ENCODE data around the gene HDAC9. TPM values are rescaled to one million over a fixed set of nuclear protein-coding genes. Genes with fewer than 3 reads are reported as not detected.

Gene HDAC9
- total RNA-seq, 6 donors from 2014 or later: 8.4 to 23.1 (median 10.4) TPM

GRCh38 chr7:18996583-18996982 lies 501.0 kb downstream of the HDAC9 start:
- ATAC-seq (ENCODE audit: low FRiP score in 2 of 2): no peak
- no peak for DNase-seq
- no peak for TF ChIP-seq POLR2AphosphoS5 (IDR thresholded peaks at IDR 0.05)
- no peak for TF ChIP-seq POLR2A (IDR thresholded peaks at IDR 0.05)
- TF ChIP-seq CTCF (IDR thresholded peaks at IDR 0.05): no peak
- TF ChIP-seq EP300 (IDR thresholded peaks at IDR 0.05): no peak
- no peaks in the 10 kb centered on the region for H3K4me1 ChIP-seq
- WGBS, 2 donors: 73 to 83% methylated on average over 2 of the region's 2 CpGs
- no peak overlapping the region for H3K27ac ChIP-seq
- no peak overlapping the region for H3K4me3 ChIP-seq
- no peaks in the 10 kb centered on the region for H3K36me3 ChIP-seq
- no peaks in the 10 kb centered on the region for H3K9me3 ChIP-seq
- H3K27me3 ChIP-seq: no peaks in the 10 kb centered on the region

GRCh38 chr7:18997477-18998150 lies 502.1 kb downstream of the HDAC9 start:
- Histone ChIP-seq H3K36me3 (no peaks in the 10 kb centered on the region), H3K27ac (no peak overlapping the region), H3K9me3 (no peaks in the 10 kb centered on the region), H3K27me3 (no peaks in the 10 kb centered on the region), H3K4me1 (no peaks in the 10 kb centered on the region), H3K4me3 (no peak overlapping the region)
- 96 to 97% methylated on average over 1 of the region's 1 CpG for WGBS, 2 donors
- TF ChIP-seq POLR2AphosphoS5 (IDR thresholded peaks at IDR 0.05) (no peak), EP300 (IDR thresholded peaks at IDR 0.05) (no peak), CTCF (IDR thresholded peaks at IDR 0.05) (no peak), POLR2A (IDR thresholded peaks at IDR 0.05) (no peak)
- ATAC-seq (ENCODE audit: low FRiP score in 2 of 2) (no peak), DNase-seq (no peak)

- Histone ChIP-seq H3K4me3 (no peak overlapping the region), H3K36me3 (no peaks in the 10 kb centered on the region), H3K27me3 (no peaks in the 10 kb centered on the region), H3K27ac (no peak overlapping the region), H3K9me3 (no peaks in the 10 kb centered on the region), H3K4me1 (no peaks in the 10 kb centered on the region)
- DNase-seq (no peak), ATAC-seq (ENCODE audit: low FRiP score in 2 of 2) (no peak)
- TF ChIP-seq POLR2A (IDR thresholded peaks at IDR 0.05) (no peak), CTCF (IDR thresholded peaks at IDR 0.05) (no peak), EP300 (IDR thresholded peaks at IDR 0.05) (no peak), POLR2AphosphoS5 (IDR thresholded peaks at IDR 0.05) (no peak)
- WGBS, 2 donors: 93 to 95% methylated on average over 4 of the region's 4 CpGs
Measured at GRCh38 chr7:19000410-19000809, 504.9 kb downstream of the HDAC9 start.

- no peaks in the 10 kb centered on the region for H3K4me1 ChIP-seq
- ATAC-seq (ENCODE audit: low FRiP score in 2 of 2): no peak
- 52 to 80% methylated on average over 1 of the region's 1 CpG for WGBS, 2 donors
- DNase-seq: no peak
- TF ChIP-seq EP300 (IDR thresholded peaks at IDR 0.05): no peak
- H3K36me3 ChIP-seq: no peaks in the 10 kb centered on the region
- H3K9me3 ChIP-seq: no peaks in the 10 kb centered on the region
- H3K4me3 ChIP-seq: no peak overlapping the region
- no peaks in the 10 kb centered on the region for H3K27me3 ChIP-seq
- H3K27ac ChIP-seq: no peak overlapping the region
Measured at GRCh38 chr7:19001854-19002253, 506.3 kb downstream of the HDAC9 start.

- Histone ChIP-seq H3K4me1 (no peaks in the 10 kb centered on the region), H3K27me3 (no peaks in the 10 kb centered on the region), H3K9me3 (no peaks in the 10 kb centered on the region), H3K36me3 (no peaks in the 10 kb centered on the region), H3K27ac (no peak overlapping the region), H3K4me3 (no peak overlapping the region)
- DNase-seq: no peak
- WGBS, 2 donors: 61 to 77% methylated on average over 5 of the region's 5 CpGs
- no peak for ATAC-seq (ENCODE audit: low FRiP score in 2 of 2)
- TF ChIP-seq POLR2AphosphoS5 (IDR thresholded peaks at IDR 0.05): no peak
Measured at GRCh38 chr7:19009241-19009935, 513.8 kb downstream of the HDAC9 start.

GRCh38 chr7:19009936-19010280 lies 514.4 kb downstream of the HDAC9 start:
- no peak for DNase-seq
- ATAC-seq (ENCODE audit: low FRiP score in 2 of 2): no peak

More at GRCh38 chr7:19009936-19010280, 514.4 kb downstream of the HDAC9 start:
- Histone ChIP-seq H3K27ac (no peak overlapping the region), H3K36me3 (no peaks in the 10 kb centered on the region), H3K4me3 (no peak overlapping the region), H3K9me3 (no peaks in the 10 kb centered on the region), H3K27me3 (no peaks in the 10 kb centered on the region), H3K4me1 (no peaks in the 10 kb centered on the region)
- TF ChIP-seq CTCF (IDR thresholded peaks at IDR 0.05) (no peak), POLR2A (IDR thresholded peaks at IDR 0.05) (no peak), EP300 (IDR thresholded peaks at IDR 0.05) (no peak), POLR2AphosphoS5 (IDR thresholded peaks at IDR 0.05) (no peak)
